HepG2 (cell line): ENCODE measurements around the gene EIF5. TPM values are rescaled to one million over a fixed set of nuclear protein-coding genes. Genes with fewer than 3 reads are reported as not detected.

ENCODE experiments used
- ATAC-seq: fragments of 200-7000 bp; cut with Tn5 transposase; 3 replicates; pipeline ENCODE4 v1.9.1; 2020; ENCODE audit warnings: mild to moderate bottlenecking, moderate library complexity
- BruUV-seq: library from RNA; stranded (reverse); fragments of 400-500 nt; replicated peaks from 2 replicates; lab custom pipeline; 2021; lab: Mats Ljungman, UMichigan
- CTCF ChIA-PET: fragments of 300-600 bp; formaldehyde crosslinking; extraction: SDS; loops from one replicate; lab custom pipeline; 2021; ENCODE audit warnings: low total read pairs, inconsistent platforms, low intra/inter-chr PET ratio; lab: Yijun Ruan, JAX
- POLR2A ChIA-PET: fragments of 350-600 bp; sonication (Branson Sonifier 250); formaldehyde crosslinking; loops from one replicate; lab custom pipeline; 2020; ENCODE audit warnings: antibody characterized with exemption, inconsistent platforms; lab: Yijun Ruan, JAX
- DNase-seq: peaks from one replicate; pipeline ENCODE4 v3.0.0-alpha.2; 2015; ENCODE audit warnings: low spot score
- FAIRE-seq: peaks from 3 replicates; lab custom pipeline; 2011; peaks lifted over from hg19 to GRCh38; lab: Jason Lieb, UNC
- H2AFZ ChIP-seq: one replicate; pipeline ENCODE4 v1.6.1; 2011; ENCODE audit warnings: low read length, inconsistent platforms
- H3K27ac ChIP-seq: fragments of 300-600 bp; 3 replicates; pipeline ENCODE4 v1.8.0; 2011; ENCODE audit warnings: mixed run types, mild to moderate bottlenecking, mixed read lengths, low read length, inconsistent platforms; ENCODE audit not compliant: insufficient read depth; ENCODE audit errors: extremely low read length
- H3K27me3 ChIP-seq, 2 experiments: fragments of 200-600 bp in 1 of 2; 2 replicates in 1 of 2; 3 replicates in 1 of 2; pipeline versions ENCODE4 v1.6.0 to v1.8.0; 2011; ENCODE audit warnings: low read length in 2 of 2, mild to moderate bottlenecking in 2 of 2, moderate library complexity in 2 of 2, inconsistent platforms in 1 of 2; ENCODE audit not compliant: insufficient read depth in 2 of 2, control insufficient read depth in 1 of 2
- H3K36me3 ChIP-seq, 2 experiments: fragments of 200-600 bp in 1 of 2; replicated peaks in 1 of 2; 2 replicates in 1 of 2; 3 replicates in 1 of 2; pipeline versions ENCODE4 v1.5.1 to v1.8.0; 2011; ENCODE audit warnings: low read length in 2 of 2, inconsistent platforms in 1 of 2; ENCODE audit not compliant: insufficient read depth in 2 of 2, control insufficient read depth in 1 of 2
- H3K4me1 ChIP-seq: 2 replicates; pipeline ENCODE4 v1.5.1; 2012; ENCODE audit warnings: low read length, inconsistent platforms; ENCODE audit not compliant: insufficient read depth
- H3K4me2 ChIP-seq: 2 replicates; pipeline ENCODE4 v1.6.0; 2011; ENCODE audit warnings: low read depth, low read length, inconsistent platforms
- H3K4me3 ChIP-seq, 3 experiments: fragments of 200-600 bp in 1 of 3; sonication (generic), shearing (Covaris generic) in 1 of 3; replicated peaks in 1 of 3; 2 replicates each; pipeline ENCODE4 v1.5.1; 2011 to 2016; ENCODE audit warnings: low read length in 3 of 3, inconsistent platforms in 2 of 3, low read depth in 2 of 3, mild to moderate bottlenecking in 2 of 3, control low read depth in 1 of 3, mixed read lengths in 1 of 3; ENCODE audit not compliant: insufficient read depth in 1 of 3
- H3K79me2 ChIP-seq: one replicate; pipeline ENCODE4 v1.6.1; 2011; ENCODE audit warnings: low read length, inconsistent platforms; ENCODE audit not compliant: insufficient read depth
- H3K9ac ChIP-seq: 2 replicates; pipeline ENCODE4 v1.6.0; 2011; ENCODE audit warnings: mild to moderate bottlenecking, low read depth, low read length, inconsistent platforms; ENCODE audit not compliant: insufficient read depth
- H3K9me3 ChIP-seq: 2 replicates; pipeline ENCODE4 v1.5.1; 2012; ENCODE audit warnings: mild to moderate bottlenecking, low read length
- H4K20me1 ChIP-seq: 2 replicates; pipeline ENCODE4 v1.6.0; 2011; ENCODE audit warnings: inconsistent platforms, mild to moderate bottlenecking, low read length, moderate library complexity; ENCODE audit not compliant: insufficient read depth
- BRCA1 ChIP-seq: sonication (generic); formaldehyde crosslinking; IDR thresholded peaks from 2 replicates; pipeline ENCODE4 v1.4.0; 2020; ENCODE audit warnings: missing genetic modification reagents
- EED ChIP-seq: sonication (generic); formaldehyde crosslinking; IDR thresholded peaks from 2 replicates; pipeline ENCODE4 v1.5.0; 2020; ENCODE audit warnings: mild to moderate bottlenecking, missing genetic modification reagents
- HDAC2 ChIP-seq: sonication (generic); formaldehyde crosslinking; IDR thresholded peaks from 2 replicates; pipeline ENCODE4 v1.4.0; 2020; ENCODE audit warnings: missing genetic modification reagents
- SP1 ChIP-seq, 2 experiments: fragments of 450-650 bp in 1 of 2; sonication (generic) in 1 of 2; formaldehyde crosslinking in 1 of 2; IDR thresholded peaks; 2 replicates each; pipeline versions ENCODE4 v1.4.0 to v1.6.1; 2016 to 2020; ENCODE audit warnings: missing genetic modification reagents in 1 of 2
- ZNF260 ChIP-seq: sonication (generic); formaldehyde crosslinking; IDR thresholded peaks from 2 replicates; pipeline ENCODE4 v1.4.0; 2020; ENCODE audit warnings: missing genetic modification reagents, low read depth, mild to moderate bottlenecking, borderline replicate concordance
- ZNF552 ChIP-seq: sonication (generic); formaldehyde crosslinking; IDR thresholded peaks from 2 replicates; pipeline ENCODE4 v1.9.0; 2022; ENCODE audit warnings: missing genetic modification reagents, mild to moderate bottlenecking, borderline replicate concordance
- ZNF7 ChIP-seq: IDR thresholded peaks from 2 replicates; pipeline ENCODE4 v1.6.1; 2016; ENCODE audit warnings: missing biosample characterization, missing genetic modification reagents
- ZNF776 ChIP-seq: sonication (generic); formaldehyde crosslinking; IDR thresholded peaks from 2 replicates; pipeline ENCODE4 v1.4.0; 2020; ENCODE audit warnings: mild to moderate bottlenecking, missing genetic modification reagents
- WGBS: methylation state at CpG from one replicate; pipeline ENCODE4 v1.1.6; 2017; ENCODE audit warnings: low lambda C conversion rate; 5-methylcytosine and 5-hydroxymethylcytosine counted together
- in situ Hi-C: cut with HindIII; loops from 2 replicates; pipeline ENCODE4 v1.10.0; 2017; ENCODE audit warnings: low pct_unique_long_range_greater_than_20kb; ENCODE audit not compliant: extremely low pct_ligation_motif_present
- intact Hi-C: fragments of 100-400 bp; cut with micrococcal nuclease; formaldehyde crosslinking; loops from one replicate; pipeline ENCODE4 v1.10.0; 2022; ENCODE audit not compliant: unreplicated experiment
- polyA plus RNA-seq, 8 experiments: library from polyadenylated mRNA; depleted of rRNA in 3 of 8; stranded (reverse) in 7 of 8; unstranded in 1 of 8; fragments of >200 nt; fragmentation: Illumina TruSeq in 4 of 8; extraction: Trizol in 4 of 8; gene quantifications; 2 replicates each; pipeline versions ENCODE4 v1.2.1 to v1.2.3, GENCODE V29; 2011 to 2016; ENCODE audit warnings: low read depth in 4 of 8, missing spikeins in 1 of 8, mixed read lengths in 1 of 8; ENCODE audit not compliant: insufficient read depth in 1 of 8
- total RNA-seq, 5 experiments: library from RNA; depleted of rRNA; stranded (reverse); fragments of >200 nt; fragmentation: Illumina TruSeq; extraction: Trizol; gene quantifications; 2 replicates each; pipeline ENCODE4 v1.2.3, GENCODE V29; 2016; ENCODE audit warnings: low read depth in 1 of 5
- TF ChIP-seq, protein P1 (sequence below): sonication (generic); formaldehyde crosslinking; IDR thresholded peaks from 2 replicates; pipeline ENCODE4 v1.4.0; 2020; ENCODE audit warnings: missing genetic modification reagents, borderline replicate concordance
- TF ChIP-seq, protein P2 (sequence below): sonication (generic); formaldehyde crosslinking; IDR thresholded peaks from 2 replicates; pipeline ENCODE4 v1.8.0; 2022; ENCODE audit warnings: mild to moderate bottlenecking, missing genetic modification reagents; ENCODE audit not compliant: insufficient replicate concordance
- TF ChIP-seq, protein P3 (sequence below): sonication (generic); formaldehyde crosslinking; conservative IDR thresholded peaks from 2 replicates; pipeline ENCODE4 v1.8.0; 2022; ENCODE audit warnings: missing genetic modification reagents
- TF ChIP-seq, protein P4 (sequence below), 2 experiments: fragments of 450-650 bp in 1 of 2; sonication (generic) in 1 of 2; formaldehyde crosslinking; IDR thresholded peaks; 2 replicates each; pipeline versions ENCODE4 v1.5.0 to v1.8.0; 2020 to 2022; ENCODE audit warnings: mild to moderate bottlenecking in 1 of 2, missing genetic modification reagents in 1 of 2

The EIF5 gene
- total and polyA plus RNA-seq, 2 of the 13 experiments (the other 11 are each of a cell fraction or from before 2014, with no cell fraction given), result 189 to 281 TPM

DNA sequence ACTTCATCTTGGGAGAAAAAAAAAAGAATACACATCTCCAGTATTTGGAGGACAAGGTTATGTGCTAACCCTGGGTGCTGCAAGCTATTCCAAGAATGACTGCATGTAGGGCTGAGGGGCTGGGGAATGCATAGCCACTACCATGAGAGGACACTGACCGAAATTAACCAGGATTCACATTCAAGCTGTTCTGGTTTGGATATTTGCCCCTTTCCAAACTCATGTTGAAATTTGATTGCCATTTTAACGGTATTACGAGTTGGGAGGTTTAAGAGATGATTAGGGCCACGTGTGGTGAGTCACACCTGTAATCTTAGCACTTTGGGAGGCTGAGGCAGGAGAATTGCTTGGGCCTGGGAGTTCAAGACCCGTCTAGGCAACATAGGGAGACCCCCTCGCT lies 32.7 kb downstream of the EIF5 start (continued):
- TF ChIP-seq, protein P1, sequence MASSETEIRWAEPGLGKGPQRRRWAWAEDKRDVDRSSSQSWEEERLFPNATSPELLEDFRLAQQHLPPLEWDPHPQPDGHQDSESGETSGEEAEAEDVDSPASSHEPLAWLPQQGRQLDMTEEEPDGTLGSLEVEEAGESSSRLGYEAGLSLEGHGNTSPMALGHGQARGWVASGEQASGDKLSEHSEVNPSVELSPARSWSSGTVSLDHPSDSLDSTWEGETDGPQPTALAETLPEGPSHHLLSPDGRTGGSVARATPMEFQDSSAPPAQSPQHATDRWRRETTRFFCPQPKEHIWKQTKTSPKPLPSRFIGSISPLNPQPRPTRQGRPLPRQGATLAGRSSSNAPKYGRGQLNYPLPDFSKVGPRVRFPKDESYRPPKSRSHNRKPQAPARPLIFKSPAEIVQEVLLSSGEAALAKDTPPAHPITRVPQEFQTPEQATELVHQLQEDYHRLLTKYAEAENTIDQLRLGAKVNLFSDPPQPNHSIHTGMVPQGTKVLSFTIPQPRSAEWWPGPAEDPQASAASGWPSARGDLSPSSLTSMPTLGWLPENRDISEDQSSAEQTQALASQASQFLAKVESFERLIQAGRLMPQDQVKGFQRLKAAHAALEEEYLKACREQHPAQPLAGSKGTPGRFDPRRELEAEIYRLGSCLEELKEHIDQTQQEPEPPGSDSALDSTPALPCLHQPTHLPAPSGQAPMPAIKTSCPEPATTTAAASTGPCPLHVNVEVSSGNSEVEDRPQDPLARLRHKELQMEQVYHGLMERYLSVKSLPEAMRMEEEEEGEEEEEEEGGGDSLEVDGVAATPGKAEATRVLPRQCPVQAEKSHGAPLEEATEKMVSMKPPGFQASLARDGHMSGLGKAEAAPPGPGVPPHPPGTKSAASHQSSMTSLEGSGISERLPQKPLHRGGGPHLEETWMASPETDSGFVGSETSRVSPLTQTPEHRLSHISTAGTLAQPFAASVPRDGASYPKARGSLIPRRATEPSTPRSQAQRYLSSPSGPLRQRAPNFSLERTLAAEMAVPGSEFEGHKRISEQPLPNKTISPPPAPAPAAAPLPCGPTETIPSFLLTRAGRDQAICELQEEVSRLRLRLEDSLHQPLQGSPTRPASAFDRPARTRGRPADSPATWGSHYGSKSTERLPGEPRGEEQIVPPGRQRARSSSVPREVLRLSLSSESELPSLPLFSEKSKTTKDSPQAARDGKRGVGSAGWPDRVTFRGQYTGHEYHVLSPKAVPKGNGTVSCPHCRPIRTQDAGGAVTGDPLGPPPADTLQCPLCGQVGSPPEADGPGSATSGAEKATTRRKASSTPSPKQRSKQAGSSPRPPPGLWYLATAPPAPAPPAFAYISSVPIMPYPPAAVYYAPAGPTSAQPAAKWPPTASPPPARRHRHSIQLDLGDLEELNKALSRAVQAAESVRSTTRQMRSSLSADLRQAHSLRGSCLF, result no peak
- TF ChIP-seq HDAC2 (no peak), SP1 (IDR thresholded peaks at IDR 0.05) (no peak), SP1 (CRISPR knock-in tag; IDR thresholded peaks at IDR 0.05) (no peak), ZNF776 (CRISPR knock-in tag) (no peak), ZNF7 (CRISPR knock-in tag) (no peak)

DNA sequence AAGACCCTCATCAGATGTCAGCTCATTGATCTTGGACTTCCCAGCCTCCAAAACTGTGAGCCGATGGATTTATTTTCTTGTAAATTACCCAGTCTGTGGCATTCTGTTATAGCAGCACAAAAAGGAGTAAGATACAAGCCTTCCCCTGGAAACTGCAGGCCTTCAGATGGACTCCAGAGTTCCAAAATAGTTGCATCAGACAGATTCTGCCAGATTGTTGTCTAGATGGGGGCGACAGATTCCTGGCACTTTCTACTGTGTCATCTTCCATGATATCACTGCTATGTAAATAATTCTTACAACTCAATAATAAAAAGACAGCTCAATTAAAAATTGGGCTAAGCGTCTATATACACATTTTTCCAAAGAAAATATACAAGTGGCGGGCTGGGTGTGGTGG lies 34.0 kb downstream of the EIF5 start:
- Histone ChIP-seq H2AFZ (no peak overlapping the region), H3K27ac (no peak overlapping the region), H3K27me3 (no peaks in the 10 kb centered on the region), H4K20me1 (no peaks in the 10 kb centered on the region), H3K4me1 (peaks cover 12% of the 10 kb centered on the region), H3K9ac (no peak overlapping the region), H3K4me3 (no peak overlapping the region), H3K36me3 (no peaks in the 10 kb centered on the region), H3K79me2 (no peaks in the 10 kb centered on the region), H3K9me3 (peaks cover under 1% of the 10 kb centered on the region; the same call in 1 of the 2 replicates), H3K4me2 (no peak overlapping the region)
- ChIA-PET POLR2A (interaction anchor here (0.8 kb wide), 1 partner anchor 22 kb away, joined by 3 read pairs; no protein-coding TSS in a partner anchor), CTCF (no interaction called here)
- TF ChIP-seq, protein P2, sequence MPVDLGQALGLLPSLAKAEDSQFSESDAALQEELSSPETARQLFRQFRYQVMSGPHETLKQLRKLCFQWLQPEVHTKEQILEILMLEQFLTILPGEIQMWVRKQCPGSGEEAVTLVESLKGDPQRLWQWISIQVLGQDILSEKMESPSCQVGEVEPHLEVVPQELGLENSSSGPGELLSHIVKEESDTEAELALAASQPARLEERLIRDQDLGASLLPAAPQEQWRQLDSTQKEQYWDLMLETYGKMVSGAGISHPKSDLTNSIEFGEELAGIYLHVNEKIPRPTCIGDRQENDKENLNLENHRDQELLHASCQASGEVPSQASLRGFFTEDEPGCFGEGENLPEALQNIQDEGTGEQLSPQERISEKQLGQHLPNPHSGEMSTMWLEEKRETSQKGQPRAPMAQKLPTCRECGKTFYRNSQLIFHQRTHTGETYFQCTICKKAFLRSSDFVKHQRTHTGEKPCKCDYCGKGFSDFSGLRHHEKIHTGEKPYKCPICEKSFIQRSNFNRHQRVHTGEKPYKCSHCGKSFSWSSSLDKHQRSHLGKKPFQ (CRISPR knock-in tag), result no peak
- TF ChIP-seq, protein P3, sequence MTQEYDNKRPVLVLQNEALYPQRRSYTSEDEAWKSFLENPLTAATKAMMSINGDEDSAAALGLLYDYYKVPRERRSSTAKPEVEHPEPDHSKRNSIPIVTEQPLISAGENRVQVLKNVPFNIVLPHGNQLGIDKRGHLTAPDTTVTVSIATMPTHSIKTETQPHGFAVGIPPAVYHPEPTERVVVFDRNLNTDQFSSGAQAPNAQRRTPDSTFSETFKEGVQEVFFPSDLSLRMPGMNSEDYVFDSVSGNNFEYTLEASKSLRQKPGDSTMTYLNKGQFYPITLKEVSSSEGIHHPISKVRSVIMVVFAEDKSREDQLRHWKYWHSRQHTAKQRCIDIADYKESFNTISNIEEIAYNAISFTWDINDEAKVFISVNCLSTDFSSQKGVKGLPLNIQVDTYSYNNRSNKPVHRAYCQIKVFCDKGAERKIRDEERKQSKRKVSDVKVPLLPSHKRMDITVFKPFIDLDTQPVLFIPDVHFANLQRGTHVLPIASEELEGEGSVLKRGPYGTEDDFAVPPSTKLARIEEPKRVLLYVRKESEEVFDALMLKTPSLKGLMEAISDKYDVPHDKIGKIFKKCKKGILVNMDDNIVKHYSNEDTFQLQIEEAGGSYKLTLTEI (CRISPR knock-in tag), result no peak
- TF ChIP-seq ZNF260 (CRISPR knock-in tag) (no peak), ZNF552 (CRISPR knock-in tag) (no peak), BRCA1 (CRISPR knock-in tag) (no peak), EED (no peak)
- TF ChIP-seq, protein P4, sequence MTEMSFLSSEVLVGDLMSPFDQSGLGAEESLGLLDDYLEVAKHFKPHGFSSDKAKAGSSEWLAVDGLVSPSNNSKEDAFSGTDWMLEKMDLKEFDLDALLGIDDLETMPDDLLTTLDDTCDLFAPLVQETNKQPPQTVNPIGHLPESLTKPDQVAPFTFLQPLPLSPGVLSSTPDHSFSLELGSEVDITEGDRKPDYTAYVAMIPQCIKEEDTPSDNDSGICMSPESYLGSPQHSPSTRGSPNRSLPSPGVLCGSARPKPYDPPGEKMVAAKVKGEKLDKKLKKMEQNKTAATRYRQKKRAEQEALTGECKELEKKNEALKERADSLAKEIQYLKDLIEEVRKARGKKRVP (CRISPR knock-in tag; IDR thresholded peaks at IDR 0.05), result peak in 1 of 2 experiments; percentile 50; a peak in 1 of 4 replicates
- no peak for FAIRE-seq
- 64% methylated on average over 4 of the region's 4 CpGs for WGBS
- no peak for ATAC-seq
- DNase-seq, result no peak
- intact Hi-C loops, result no loop called here
- no TSS peak for BruUV-seq
- in situ Hi-C loops, result no loop called here
